Motor neuron (in vitro differentiated cells): Measurements from ENCODE around the gene GRID1. TPM values are rescaled to one million over a fixed set of nuclear protein-coding genes. Genes with fewer than 3 reads are reported as not detected.
A peak's percentile ranks its signal among the peaks of the same experiment; 100 is the strongest.

Source experiments
- ATAC-seq, 8 experiments: fragments of 200-7000 bp; cut with Tn5 transposase; replicated peaks in 6 of 8; 2 replicates each; pipeline ENCODE4 v1.8.0; 2021; ENCODE audit warnings: mild to moderate bottlenecking in 8 of 8, moderate library complexity in 8 of 8
- H3K27ac ChIP-seq, 2 donors: fragments of 250-450 bp; sonication (Bioruptor Pico); 2 replicates each; pipeline ENCODE4 v1.9.0; 2021; ENCODE audit warnings: antibody characterized with exemption in 2 of 2, mild to moderate bottlenecking in 2 of 2, moderate library complexity in 1 of 2
- H3K4me1 ChIP-seq, 2 donors: fragments of 250-450 bp; sonication (Bioruptor Pico); replicated peaks in 1 of 2; 2 replicates each; pipeline ENCODE4 v1.6.1; 2021; ENCODE audit warnings: antibody characterized with exemption in 2 of 2, mild to moderate bottlenecking in 2 of 2, moderate library complexity in 1 of 2
- H3K4me3 ChIP-seq, 5 donors: fragments of 250-450 bp; sonication (Bioruptor Pico); 2 replicates each; pipeline ENCODE4 v1.9.0; 2021; ENCODE audit warnings: antibody characterized with exemption in 5 of 5, mild to moderate bottlenecking in 5 of 5, moderate library complexity in 4 of 5
- WGBS, 10 experiments: fragments of 450-650 bp; shearing (Covaris generic); methylation state at CpG; one replicate each; pipeline ENCODE4 v1.0.0; 2022; 5-methylcytosine and 5-hydroxymethylcytosine counted together
- in situ Hi-C, 9 experiments: fragments of 400-800 bp; cut with MboI; loops; one replicate each; pipeline ENCODE4 v1.15.0; 2021; ENCODE audit warnings: low sequenced_read_pairs in 9 of 9, low pct_unique_long_range_greater_than_20kb in 2 of 9; ENCODE audit not compliant: unreplicated experiment in 9 of 9
- total RNA-seq, 8 experiments: library from RNA; unstranded; fragments of 300-600 nt; gene quantifications; 2 replicates each; pipeline versions ENCODE4 v1.2.3 to v1.2.4, GENCODE V29; 2022

Gene GRID1
- total RNA-seq, 8 experiments from 2014 or later: 0.15 to 10.0 (median 6.0) TPM

DNA sequence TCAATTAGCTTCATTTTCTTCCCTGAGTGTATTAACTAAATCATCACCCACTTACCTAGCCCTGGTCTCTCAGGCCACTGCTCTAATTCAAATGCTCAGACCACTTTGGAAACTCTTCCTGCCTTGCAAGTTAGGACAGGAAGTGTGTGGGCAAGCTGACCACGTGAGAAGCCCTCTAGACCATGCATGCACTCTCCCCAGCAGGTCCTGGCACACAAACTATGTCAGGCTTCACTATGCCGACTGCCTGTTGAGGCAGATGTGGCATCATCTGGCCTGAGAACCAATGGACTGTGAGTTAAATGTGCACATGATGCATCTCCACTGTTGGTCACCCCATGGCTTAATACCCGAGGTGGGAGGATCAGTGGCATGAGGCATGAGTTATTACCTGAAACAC is 439.6 kb downstream of the GRID1 start:
- H3K4me3 ChIP-seq: no peak overlapping the region
- WGBS, 10 experiments: 0 to 92% (median 51%) methylated on average over 1 to 2 of the region's 3 CpGs; no CpG with 5 or more reads in 2 of the 10 experiments
- no peak overlapping the region for H3K27ac ChIP-seq
- in situ Hi-C loops: no loop called here
- peaks cover 11% of the 10 kb centered on the region in 2 donors for H3K4me1 ChIP-seq
- no peak for ATAC-seq

DNA sequence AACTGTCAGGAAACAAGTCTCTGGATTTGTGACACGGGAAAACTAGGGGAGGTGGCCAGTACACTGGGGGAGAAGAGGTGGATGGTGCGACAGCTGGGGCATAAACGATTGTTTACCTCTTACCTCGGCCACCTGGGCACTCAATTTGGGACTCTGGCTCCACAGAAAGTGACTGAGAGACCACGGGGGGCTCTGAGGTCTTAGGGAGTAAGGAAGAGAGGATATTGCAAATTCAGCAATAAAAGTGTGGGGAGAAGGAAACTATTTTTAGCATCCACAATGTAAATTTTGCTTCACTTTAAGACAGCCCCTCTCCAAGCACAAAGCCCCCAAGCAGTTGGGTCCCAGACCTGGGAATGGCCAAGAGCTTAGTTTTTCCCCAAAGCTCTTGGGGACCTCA is 440.5 kb downstream of the GRID1 start:
- Histone ChIP-seq H3K27ac (no peak overlapping the region), H3K4me3 (no peak overlapping the region), H3K4me1 (peaks cover 11% of the 10 kb centered on the region in 2 donors)
- no peak for ATAC-seq
- in situ Hi-C loops: no loop called here
- 20 to 92% (median 72%) methylated on average over 2 to 5 of the region's 5 CpGs; no CpG with 5 or more reads in 4 of the 10 experiments for WGBS, 10 experiments

DNA sequence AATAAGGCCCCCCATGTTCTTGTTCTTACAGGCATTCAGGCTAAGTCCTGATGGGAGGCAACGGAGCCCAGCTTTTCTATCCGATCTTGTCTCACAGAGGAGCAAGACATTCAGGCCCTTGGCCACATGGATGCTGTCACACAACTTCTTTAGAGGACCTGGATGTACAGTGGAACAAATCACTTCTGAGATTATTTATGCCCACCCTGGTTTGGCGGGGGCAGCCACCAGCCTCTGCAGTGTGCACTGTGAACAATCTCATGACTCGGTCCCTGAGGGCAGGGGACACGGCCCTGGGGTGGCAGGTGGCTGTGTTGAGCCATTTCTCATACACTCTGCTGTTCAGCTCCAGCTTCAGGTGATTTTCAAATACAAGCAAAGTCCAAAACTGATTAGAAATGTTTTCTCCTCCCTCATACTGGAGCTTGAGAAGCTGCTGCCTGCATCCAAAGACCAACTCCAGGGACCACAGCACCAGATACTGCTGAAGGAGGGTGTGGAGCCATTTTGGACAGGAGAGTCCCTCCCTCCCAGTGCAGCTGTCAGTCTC is 441.3 kb downstream of the GRID1 start:
- in situ Hi-C loops: no loop called here
- peak in 3 of 8 experiments; percentile 13 to 14 (median 13) for ATAC-seq

DNA sequence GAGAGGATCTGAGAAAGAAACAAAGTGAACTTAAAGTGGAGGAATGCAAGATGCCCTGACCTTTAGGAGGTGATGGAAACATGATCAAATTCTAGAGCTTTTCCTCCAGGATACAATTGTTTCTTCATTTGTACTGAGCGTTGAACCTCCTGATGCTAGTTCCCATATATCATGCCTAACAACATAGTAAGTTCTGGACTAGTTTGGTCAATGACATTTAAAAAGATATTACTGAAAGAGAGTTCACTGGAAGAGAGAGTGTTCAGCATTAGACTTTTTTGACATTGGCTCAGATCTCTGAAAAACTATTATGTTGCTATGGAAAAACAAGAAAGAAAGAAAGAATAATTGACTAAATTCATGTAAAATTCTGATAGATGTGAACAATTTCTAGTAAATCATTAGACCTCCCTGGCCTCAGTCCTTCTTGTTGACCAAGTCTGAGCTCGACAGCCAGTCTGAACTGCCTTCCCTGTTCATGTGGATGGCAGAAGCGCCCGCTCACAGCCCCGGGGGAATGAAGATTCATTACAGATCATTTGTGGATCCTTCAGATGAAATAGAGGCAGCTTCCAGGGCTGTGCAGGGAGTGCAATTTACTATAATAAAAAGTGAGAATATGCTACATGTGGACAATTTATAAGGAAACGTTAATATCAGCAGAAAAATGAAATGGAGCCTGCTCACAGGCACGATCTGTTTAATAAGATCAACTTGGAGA is 442.1 kb downstream of the GRID1 start:
- in situ Hi-C loops: no loop called here
- WGBS, 10 experiments: 40 to 80% (median 66%) methylated on average over 1 to 6 of the region's 7 CpGs
- Histone ChIP-seq H3K27ac (no peak overlapping the region), H3K4me3 (no peak overlapping the region), H3K4me1 (peaks cover 11 to 14% of the 10 kb centered on the region in 2 donors)
- ATAC-seq: peak in 4 of 8 experiments; percentile 78 to 97 (median 92)

More for the DNA sequence above, 441.3 kb downstream of the GRID1 start:
- Histone ChIP-seq H3K4me3 (no peak overlapping the region), H3K4me1 (peaks cover 11% of the 10 kb centered on the region in 2 donors), H3K27ac (no peak overlapping the region)
- WGBS, 10 experiments: 42 to 100% (median 70%) methylated on average over 1 to 5 of the region's 5 CpGs; no CpG with 5 or more reads in 6 of the 10 experiments

DNA sequence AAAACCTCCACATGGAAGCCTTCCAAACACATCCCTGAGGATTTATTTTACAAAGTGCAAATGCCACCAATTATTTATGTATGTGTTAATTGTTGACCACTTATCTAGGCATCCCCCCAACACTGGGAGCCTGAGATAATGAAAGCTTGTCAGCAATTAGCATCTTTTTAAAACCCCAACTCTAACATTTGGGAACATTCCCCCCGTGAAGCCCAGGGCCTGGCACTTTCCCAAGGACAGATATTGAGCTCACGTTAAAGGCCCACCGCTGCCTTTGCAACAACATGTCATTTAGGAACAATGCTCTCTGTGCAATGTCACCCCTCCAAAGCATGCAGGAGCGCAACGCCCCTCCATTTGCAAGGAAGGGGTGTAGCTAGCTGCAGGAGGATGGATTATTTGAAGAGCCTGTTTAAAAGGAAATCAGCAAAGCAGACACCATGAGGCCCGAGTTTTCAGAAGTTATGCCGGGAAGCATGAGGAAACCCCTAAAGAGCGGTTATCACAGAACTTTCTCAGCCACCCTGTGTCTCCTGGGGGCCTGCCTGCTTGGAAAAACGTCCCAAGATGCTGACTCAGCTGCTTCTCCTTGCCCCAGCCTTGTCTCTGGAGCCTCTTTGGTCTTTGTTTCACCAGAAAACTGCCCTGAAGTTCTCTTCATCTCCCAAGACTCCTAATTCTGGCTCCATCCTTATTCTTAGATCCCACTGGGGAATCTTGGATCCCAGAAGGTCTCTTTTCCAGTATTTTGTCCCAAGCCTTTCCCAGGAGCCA is 444.1 kb downstream of the GRID1 start:
- Histone ChIP-seq H3K4me1 (peaks cover 11 to 18% of the 10 kb centered on the region in 2 donors), H3K4me3 (no peak overlapping the region), H3K27ac (no peak overlapping the region)
- in situ Hi-C loops: no loop called here
- WGBS, 10 experiments: 36 to 83% (median 58%) methylated on average over 2 to 7 of the region's 9 CpGs; no CpG with 5 or more reads in 4 of the 10 experiments
- ATAC-seq: peak in 1 of 8 experiments; percentile 11

DNA sequence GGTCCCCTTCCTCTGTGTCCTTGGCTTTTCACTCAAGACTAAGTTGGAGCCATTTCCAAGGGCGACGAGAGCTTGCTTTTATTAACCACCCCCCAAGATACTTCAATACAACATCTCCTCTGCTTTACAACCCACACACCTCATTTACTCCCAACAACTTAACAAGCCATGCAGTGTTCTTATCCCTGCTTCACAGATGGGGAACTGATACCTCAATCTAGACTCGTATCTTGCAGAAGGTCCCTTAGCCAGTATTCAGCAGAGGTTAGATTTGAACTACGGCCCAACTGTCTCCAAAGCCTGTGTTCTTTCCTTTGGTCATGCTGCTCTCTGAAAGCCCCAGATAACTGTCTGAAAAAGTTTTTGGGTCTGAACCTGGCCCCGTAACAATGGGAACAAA is 444.8 kb downstream of the GRID1 start:
- WGBS, 10 experiments: 44 to 100% (median 100%) methylated on average over 1 to 3 of the region's 5 CpGs; no CpG with 5 or more reads in 5 of the 10 experiments
- ATAC-seq: no peak
- in situ Hi-C loops: no loop called here
- Histone ChIP-seq H3K4me1 (peaks cover 13 to 19% of the 10 kb centered on the region in 2 donors), H3K27ac (no peak overlapping the region), H3K4me3 (no peak overlapping the region)

DNA sequence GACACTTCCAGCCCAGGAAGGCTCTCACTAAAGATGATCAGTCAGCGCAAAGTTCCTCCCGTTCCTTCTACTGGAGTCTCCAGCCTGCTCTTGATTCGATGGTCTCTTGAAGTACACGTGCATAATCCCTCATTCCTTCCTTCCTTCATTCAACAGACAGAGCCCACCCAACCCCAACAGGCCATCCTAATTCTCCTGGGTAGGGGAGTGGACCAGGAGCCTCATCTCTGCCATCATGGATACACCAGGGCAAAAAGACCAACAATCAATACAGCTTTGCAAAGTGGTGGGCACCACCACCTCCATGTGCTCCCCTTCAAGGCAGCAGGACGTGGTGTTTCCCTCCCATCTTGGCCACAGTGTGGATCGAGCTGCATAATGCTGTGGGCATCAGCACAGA is 446.3 kb downstream of the GRID1 start:
- in situ Hi-C loops: no loop called here
- Histone ChIP-seq H3K4me1 (peaks cover 25 to 29% of the 10 kb centered on the region in 2 donors), H3K4me3 (no peak overlapping the region), H3K27ac (no peak overlapping the region)
- no peak for ATAC-seq
- 36 to 100% (median 71%) methylated on average over 1 to 4 of the region's 6 CpGs; no CpG with 5 or more reads in 4 of the 10 experiments for WGBS, 10 experiments

DNA sequence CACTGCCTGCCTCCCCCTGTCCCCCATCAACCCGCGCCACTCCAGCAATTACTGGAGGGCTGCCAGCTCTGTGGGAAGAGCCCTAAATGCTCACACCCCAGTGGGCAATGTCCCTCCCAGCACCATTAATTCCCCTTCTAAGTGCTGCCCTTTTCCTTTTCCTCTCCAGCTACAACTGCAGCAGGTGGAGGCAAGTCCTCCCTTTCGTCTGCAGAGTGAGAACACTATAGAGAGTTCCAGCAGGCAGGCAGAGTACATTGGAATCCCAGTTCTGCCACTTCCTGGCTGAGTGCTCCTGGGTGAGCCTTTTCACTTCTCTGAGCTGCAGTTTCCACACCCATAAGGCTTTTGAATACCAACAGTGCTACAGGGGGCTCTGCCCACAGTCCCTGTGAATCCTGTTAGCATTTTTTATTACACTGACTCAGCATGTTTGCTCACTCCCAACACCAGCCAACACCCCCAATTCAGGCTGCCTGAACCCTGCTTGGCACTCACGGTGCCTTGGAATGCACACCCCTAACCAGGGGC is 447.0 kb downstream of the GRID1 start:
- in situ Hi-C loops: no loop called here
- Histone ChIP-seq H3K4me3 (no peak overlapping the region), H3K4me1 (peaks cover 28 to 30% of the 10 kb centered on the region in 2 donors), H3K27ac (no peak overlapping the region)
- ATAC-seq: peak; percentile 24 to 97 (median 53)
- 0 to 60% (median 20%) methylated on average over 1 to 3 of the region's 4 CpGs; no CpG with 5 or more reads in 4 of the 10 experiments for WGBS, 10 experiments

DNA sequence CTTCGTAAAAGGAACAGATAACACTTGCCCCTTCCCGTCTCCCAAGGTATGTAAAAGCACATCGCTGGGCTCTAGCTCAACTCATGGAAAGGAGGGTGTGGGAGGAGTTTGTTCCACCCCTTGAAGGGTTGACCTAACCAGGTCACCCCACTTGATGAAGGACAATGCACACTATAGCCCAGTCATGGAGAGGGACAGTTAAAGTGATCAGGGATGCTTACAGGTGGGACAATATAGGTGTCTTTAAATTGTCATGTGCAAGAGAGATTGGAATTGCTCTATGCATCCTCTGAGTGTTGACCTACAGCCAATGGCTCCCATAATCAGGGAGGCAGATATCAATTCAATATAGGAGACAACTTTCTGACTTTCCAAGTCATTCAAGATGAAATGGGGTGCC is 448.2 kb downstream of the GRID1 start:
- Histone ChIP-seq H3K4me3 (no peak overlapping the region), H3K4me1 (peaks cover 22 to 33% of the 10 kb centered on the region in 2 donors), H3K27ac (no peak overlapping the region)
- WGBS, 10 experiments: 60 to 100% (median 75%) methylated on average over 1 to 3 of the region's 3 CpGs; no CpG with 5 or more reads in 5 of the 10 experiments
- no peak for ATAC-seq
- in situ Hi-C loops: no loop called here

DNA sequence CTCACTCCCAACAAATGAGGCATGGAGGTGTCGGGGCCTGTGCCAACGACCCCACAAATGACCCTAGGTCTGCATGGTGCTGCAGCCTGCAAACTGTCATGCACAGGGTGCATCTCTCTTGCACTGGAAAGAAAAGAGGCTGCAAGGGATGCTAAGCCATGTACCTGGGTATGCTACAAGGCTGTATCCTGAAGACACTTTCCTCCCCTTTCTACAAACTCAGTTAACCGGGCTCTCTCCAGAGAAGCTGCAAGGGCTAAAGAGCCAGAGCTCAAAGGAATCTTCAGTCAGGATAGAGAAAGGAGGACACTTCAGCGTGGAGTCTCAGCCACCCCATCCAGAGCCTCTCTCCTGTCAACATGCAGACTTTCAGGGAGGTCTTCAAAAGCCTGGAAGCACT is 449.0 kb downstream of the GRID1 start:
- Histone ChIP-seq H3K4me3 (no peak overlapping the region), H3K27ac (no peak overlapping the region), H3K4me1 (peaks cover 22 to 33% of the 10 kb centered on the region in 2 donors)
- in situ Hi-C loops: no loop called here
- WGBS, 10 experiments: 8 to 100% (median 64%) methylated on average over 1 to 2 of the region's 4 CpGs; no CpG with 5 or more reads in 6 of the 10 experiments
- ATAC-seq: peak in 1 of 8 experiments; percentile 28

DNA sequence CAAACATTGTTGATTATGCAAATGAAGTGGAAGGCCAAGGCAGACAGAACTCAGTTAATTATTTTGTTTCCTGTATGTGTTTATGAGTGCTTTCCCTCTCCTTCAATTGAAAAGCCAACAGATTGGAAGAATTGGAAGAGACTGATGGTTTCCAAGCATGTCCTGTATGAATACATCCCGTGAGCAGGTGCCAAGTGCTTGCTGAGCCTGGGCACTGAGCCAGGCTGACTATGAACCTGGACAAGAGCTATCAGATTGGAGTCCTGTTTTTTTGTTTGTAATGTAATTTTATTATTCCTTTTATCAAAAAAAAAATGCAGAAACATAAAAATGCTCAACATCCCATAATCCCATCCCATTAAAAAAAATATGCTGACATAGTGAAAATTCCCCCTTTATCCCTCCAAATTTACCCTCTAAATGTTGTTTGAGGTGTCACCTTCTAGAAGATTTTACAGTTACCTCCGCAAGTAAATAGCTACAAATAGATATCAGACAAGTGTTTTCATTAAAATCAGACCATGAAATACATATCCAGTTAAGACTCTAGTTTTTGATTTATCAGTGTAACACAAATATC is 449.5 kb downstream of the GRID1 start:
- no peak overlapping the region for H3K4me3 ChIP-seq
- 19 to 100% (median 80%) methylated on average over 1 to 2 of the region's 2 CpGs; no CpG with 5 or more reads in 1 of the 10 experiments for WGBS, 10 experiments
- ATAC-seq: peak in 1 of 8 experiments; percentile 32
- H3K27ac ChIP-seq: no peak overlapping the region
- in situ Hi-C loops: no loop called here
- H3K4me1 ChIP-seq: peaks cover 22 to 30% of the 10 kb centered on the region in 2 donors

DNA sequence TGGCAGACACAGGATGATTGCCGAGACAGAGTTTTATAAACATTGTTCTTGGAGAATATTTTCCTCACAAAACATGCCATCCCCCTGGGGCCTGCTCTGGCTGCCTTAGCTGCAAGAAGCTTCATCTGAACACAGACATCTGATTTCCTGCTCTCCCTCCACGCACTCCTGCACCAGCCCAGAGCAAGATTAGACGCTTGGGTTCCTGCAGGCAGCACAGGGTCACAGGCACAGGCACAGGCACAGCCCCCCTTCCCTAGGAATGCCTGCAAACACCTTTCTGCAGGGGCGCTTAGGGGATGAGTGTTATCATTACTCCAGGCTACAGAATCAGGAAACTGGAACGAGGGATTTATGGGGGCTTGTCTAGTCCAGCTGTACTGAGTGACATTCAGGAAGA is 450.3 kb downstream of the GRID1 start:
- Histone ChIP-seq H3K4me1 (peaks cover 22 to 30% of the 10 kb centered on the region in 2 donors), H3K4me3 (no peak overlapping the region), H3K27ac (no peak overlapping the region)
- WGBS, 10 experiments: 0 to 67% (median 41%) methylated on average over 1 to 3 of the region's 5 CpGs; no CpG with 5 or more reads in 4 of the 10 experiments
- ATAC-seq: peak in 4 of 8 experiments; percentile 20 to 58 (median 35)
- in situ Hi-C loops: no loop called here
